CD4-positive, alpha-beta T cell (primary cell): Measurements from ENCODE around the gene COPZ1. TPM values are rescaled to one million over a fixed set of nuclear protein-coding genes. Genes with fewer than 3 reads are reported as not detected.

Experiments used
- ATAC-seq: fragments of 200-7000 bp; cut with Tn5 transposase; one replicate; pipeline ENCODE4 v1.10.0; 2022; ENCODE audit warnings: mild to moderate bottlenecking; ENCODE audit not compliant: poor library complexity
- CTCF ChIA-PET: fragments of 350-600 bp; sonication (Branson Sonifier 250); formaldehyde crosslinking; loops from one replicate; lab custom pipeline; 2021; ENCODE audit warnings: antibody characterized with exemption, inconsistent platforms; lab: Charles Lee
- POLR2A ChIA-PET: fragments of 350-600 bp; sonication (Branson Sonifier 250); formaldehyde crosslinking; loops from one replicate; lab custom pipeline; 2021; ENCODE audit warnings: antibody characterized with exemption, inconsistent platforms; lab: Charles Lee
- DNase-seq, 14 experiments: peaks; one replicate each; pipeline ENCODE4 v3.0.0-alpha.2; 2013 to 2020; ENCODE audit warnings: mixed read lengths in 2 of 14
- H3K27ac ChIP-seq, 2 donors: one replicate each; pipeline versions ENCODE4 v1.5.1 to v1.7.0; 2013; ENCODE audit warnings: low read length in 2 of 2, low read depth in 1 of 2, mild to moderate bottlenecking in 1 of 2
- H3K27me3 ChIP-seq, 2 experiments: 1 replicate in 1 of 2; 2 replicates in 1 of 2; pipeline versions ENCODE4 v1.6.1 to v1.7.0; 2013; ENCODE audit warnings: low read length in 2 of 2, control low read depth in 1 of 2, mild to moderate bottlenecking in 1 of 2, moderate library complexity in 1 of 2; ENCODE audit not compliant: insufficient read depth in 2 of 2, control insufficient read depth in 1 of 2
- H3K36me3 ChIP-seq: one replicate; pipeline ENCODE4 v1.6.1; 2013; ENCODE audit warnings: low read length, control low read depth; ENCODE audit not compliant: insufficient read depth
- H3K4me1 ChIP-seq: one replicate; pipeline ENCODE4 v1.6.1; 2013; ENCODE audit warnings: low read length, control low read depth; ENCODE audit not compliant: insufficient read depth
- H3K4me3 ChIP-seq: one replicate; pipeline ENCODE4 v1.5.1; 2013; ENCODE audit warnings: mild to moderate bottlenecking, low read length, moderate library complexity
- H3K9me3 ChIP-seq, 2 experiments: 1 replicate in 1 of 2; 2 replicates in 1 of 2; pipeline versions ENCODE4 v1.6.1 to v1.7.0; 2013; ENCODE audit warnings: low read length in 2 of 2, mild to moderate bottlenecking in 2 of 2, control low read depth in 1 of 2, moderate library complexity in 1 of 2; ENCODE audit not compliant: control insufficient read depth in 1 of 2, insufficient read depth in 1 of 2
- H3K27ac Mint-ChIP-seq: one replicate; pipeline ENCODE4 v1.8.0; 2020; ENCODE audit warnings: mixed read lengths
- H3K27me3 Mint-ChIP-seq: one replicate; pipeline ENCODE4 v1.8.0; 2021; ENCODE audit warnings: mixed read lengths
- H3K36me3 Mint-ChIP-seq: one replicate; pipeline ENCODE4 v1.8.0; 2021; ENCODE audit warnings: low read depth, mixed read lengths
- H3K4me1 Mint-ChIP-seq: one replicate; pipeline ENCODE4 v1.8.0; 2021; ENCODE audit warnings: low read depth, mixed read lengths
- H3K4me3 Mint-ChIP-seq: one replicate; pipeline ENCODE4 v1.8.0; 2020; ENCODE audit warnings: mild to moderate bottlenecking, mixed read lengths
- H3K9me3 Mint-ChIP-seq: one replicate; pipeline ENCODE4 v1.8.0; 2020; ENCODE audit warnings: mixed read lengths
- intact Hi-C, 2 experiments: fragments of 100-400 bp; cut with DNase I in 1 of 2; cut with micrococcal nuclease in 1 of 2; formaldehyde crosslinking; loops; one replicate each; pipeline versions ENCODE4 v1.15.1 to v1.9.0; 2023 to 2025; cut with DNase I, micrococcal nuclease
- total RNA-seq, 174 experiments: library from RNA in 2 of 174; stranded (reverse) in 2 of 174; gene quantifications; one replicate each; pipeline ENCODE4 v1.2.3 and lab custom pipeline; 2021 to 2026
- TF ChIP-seq, protein P1 (sequence below): fragments of 200-600 bp; IDR thresholded peaks from one replicate; pipeline ENCODE4 v1.8.0; 2022; ENCODE audit warnings: antibody characterized with exemption, mild to moderate bottlenecking

COPZ1 gene
- total RNA-seq, 2 experiments from 2014 or later, result 31.2 to 33.9 TPM

DNA sequence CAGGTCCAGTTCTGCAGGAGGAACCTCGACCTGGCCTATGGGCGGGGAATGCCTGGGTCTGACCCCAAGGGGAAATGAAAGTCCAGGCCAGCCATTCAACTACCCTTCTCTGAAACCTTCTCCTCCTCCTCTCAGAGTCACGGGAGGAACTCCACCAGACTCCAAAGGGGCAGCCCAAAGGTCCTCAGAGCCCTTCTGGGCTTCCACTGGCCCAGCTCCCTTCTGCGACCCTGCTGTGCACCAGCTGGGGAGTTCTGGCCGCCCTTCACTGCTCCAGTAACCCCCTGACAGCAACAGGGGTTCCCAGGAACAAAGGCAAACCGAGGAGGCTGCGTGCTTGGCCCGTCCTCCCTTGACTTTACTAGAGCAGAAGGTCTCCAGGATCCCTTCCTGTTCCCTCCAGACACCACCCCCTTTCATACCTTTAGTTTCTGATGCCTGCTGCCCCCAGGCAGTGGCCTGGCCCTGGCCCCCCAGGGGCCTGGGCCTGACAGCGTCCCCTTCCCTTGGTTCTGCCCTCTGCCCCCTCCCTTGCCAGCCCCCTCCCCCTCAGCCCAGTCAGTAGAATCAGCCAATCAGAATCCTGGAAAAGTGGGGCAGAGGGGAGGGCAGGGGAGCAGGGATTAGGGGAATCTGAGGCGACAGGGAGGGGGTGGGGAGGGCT lies 60.5 kb downstream of the COPZ1 start:
- ATAC-seq (no peak), DNase-seq (peak in 2 of 14 experiments; percentile 59 to 63)
- Histone ChIP-seq H3K4me1 (peaks cover 9% of the 10 kb centered on the region), H3K27me3 (no peaks in the 10 kb centered on the region), H3K27ac (no peak overlapping the region), H3K4me3 (no peak overlapping the region), H3K36me3 (no peaks in the 10 kb centered on the region), H3K9me3 (no peaks in the 10 kb centered on the region)
- TF ChIP-seq, protein P1, sequence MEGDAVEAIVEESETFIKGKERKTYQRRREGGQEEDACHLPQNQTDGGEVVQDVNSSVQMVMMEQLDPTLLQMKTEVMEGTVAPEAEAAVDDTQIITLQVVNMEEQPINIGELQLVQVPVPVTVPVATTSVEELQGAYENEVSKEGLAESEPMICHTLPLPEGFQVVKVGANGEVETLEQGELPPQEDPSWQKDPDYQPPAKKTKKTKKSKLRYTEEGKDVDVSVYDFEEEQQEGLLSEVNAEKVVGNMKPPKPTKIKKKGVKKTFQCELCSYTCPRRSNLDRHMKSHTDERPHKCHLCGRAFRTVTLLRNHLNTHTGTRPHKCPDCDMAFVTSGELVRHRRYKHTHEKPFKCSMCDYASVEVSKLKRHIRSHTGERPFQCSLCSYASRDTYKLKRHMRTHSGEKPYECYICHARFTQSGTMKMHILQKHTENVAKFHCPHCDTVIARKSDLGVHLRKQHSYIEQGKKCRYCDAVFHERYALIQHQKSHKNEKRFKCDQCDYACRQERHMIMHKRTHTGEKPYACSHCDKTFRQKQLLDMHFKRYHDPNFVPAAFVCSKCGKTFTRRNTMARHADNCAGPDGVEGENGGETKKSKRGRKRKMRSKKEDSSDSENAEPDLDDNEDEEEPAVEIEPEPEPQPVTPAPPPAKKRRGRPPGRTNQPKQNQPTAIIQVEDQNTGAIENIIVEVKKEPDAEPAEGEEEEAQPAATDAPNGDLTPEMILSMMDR, result no peak
- H3K36me3 Mint-ChIP-seq, result no peaks in the 10 kb centered on the region
- ChIA-PET CTCF (interaction anchor here (1.6 kb wide), 1 partner anchor 19 kb away, joined by 4 read pairs; no protein-coding TSS in a partner anchor), POLR2A (no interaction called here)
- intact Hi-C loops, result no loop called here
- H3K27ac Mint-ChIP-seq, result no peak overlapping the region
- H3K9me3 Mint-ChIP-seq, result no peaks in the 10 kb centered on the region
- H3K27me3 Mint-ChIP-seq, result no peaks in the 10 kb centered on the region
- peaks cover 16% of the 10 kb centered on the region for H3K4me1 Mint-ChIP-seq
- no peak overlapping the region for H3K4me3 Mint-ChIP-seq

DNA sequence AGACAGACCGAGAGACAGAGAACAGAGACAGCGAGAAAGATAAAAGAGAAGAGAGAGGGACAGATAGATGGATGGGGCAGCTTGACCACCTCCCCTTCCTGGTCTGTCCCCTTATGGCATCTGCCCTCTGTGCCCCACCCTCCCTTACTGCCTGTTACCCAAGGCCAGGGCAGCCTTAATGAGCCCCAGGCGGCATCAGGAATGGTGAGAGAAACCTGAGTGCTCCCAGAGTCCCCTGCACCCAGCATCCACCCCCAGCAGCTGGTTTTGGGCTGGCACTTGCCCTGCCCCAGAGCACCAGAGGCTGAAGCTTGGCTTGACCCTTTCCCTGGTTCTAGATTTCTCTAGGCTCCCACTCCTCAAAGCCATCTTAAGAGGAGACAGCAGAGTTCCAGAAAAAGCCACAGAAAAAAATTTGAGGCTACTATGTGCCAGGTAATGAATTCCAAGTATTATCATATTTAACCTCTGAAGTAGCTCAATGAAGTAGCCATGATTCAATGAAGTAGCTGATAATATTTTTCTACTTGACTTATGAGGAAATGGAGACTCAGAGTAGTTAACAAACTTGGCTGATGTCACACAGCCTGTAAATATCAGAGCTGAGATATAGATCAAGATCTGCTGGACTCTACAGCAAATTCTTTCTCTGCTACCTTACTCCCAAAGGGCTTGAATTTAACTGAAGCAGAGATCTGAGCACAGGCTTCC lies 61.6 kb downstream of the COPZ1 start:
- Histone ChIP-seq H3K27ac (no peak overlapping the region), H3K4me3 (no peak overlapping the region)

DNA sequence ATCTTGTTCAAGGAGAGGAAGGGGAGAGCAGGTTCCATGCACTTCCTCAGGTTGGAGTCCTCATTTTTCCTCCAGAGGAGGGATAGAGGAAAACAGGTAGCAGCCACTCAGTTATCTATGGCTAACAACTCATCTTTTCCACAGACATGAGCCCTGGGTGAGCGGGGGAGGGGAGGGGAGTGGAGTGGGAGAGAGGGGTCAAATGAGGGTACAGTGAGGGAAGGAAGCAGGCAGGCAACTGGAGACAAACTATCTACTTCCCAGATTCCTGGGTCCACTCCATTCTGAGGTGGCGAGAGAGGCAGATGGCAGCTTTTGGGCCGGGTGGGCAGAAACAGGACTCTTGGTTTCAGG lies 62.2 kb downstream of the COPZ1 start:
- TF ChIP-seq, protein P1, result no peak
- Mint-ChIP-seq H3K4me1 (peaks cover 29% of the 10 kb centered on the region), H3K36me3 (peaks cover 5% of the 10 kb centered on the region), H3K4me3 (no peak overlapping the region), H3K27me3 (no peaks in the 10 kb centered on the region), H3K9me3 (no peaks in the 10 kb centered on the region), H3K27ac (no peak overlapping the region)
- CTCF ChIA-PET, result interaction anchor here (0.8 to 1.6 kb wide), 6 partner anchors 12 to 110 kb away, joined by 3 to 4 read pairs (median 3); partner anchors contain the start of gene NCKAP1L
- Histone ChIP-seq H3K4me1 (peaks cover 26% of the 10 kb centered on the region), H3K36me3 (no peaks in the 10 kb centered on the region), H3K9me3 (no peaks in the 10 kb centered on the region), H3K27me3 (no peaks in the 10 kb centered on the region), H3K4me3 (no peak overlapping the region), H3K27ac (no peak overlapping the region)
- intact Hi-C loops, result no loop called here
- POLR2A ChIA-PET, result no interaction called here
- no peak for ATAC-seq
- DNase-seq, result no peak

More for the DNA sequence above, 61.6 kb downstream of the COPZ1 start:
- Mint-ChIP-seq H3K4me1 (peaks cover 24% of the 10 kb centered on the region), H3K36me3 (peaks cover under 1% of the 10 kb centered on the region), H3K27ac (no peak overlapping the region), H3K9me3 (no peaks in the 10 kb centered on the region), H3K27me3 (no peaks in the 10 kb centered on the region), H3K4me3 (no peak overlapping the region)
- Histone ChIP-seq H3K27me3 (no peaks in the 10 kb centered on the region), H3K36me3 (no peaks in the 10 kb centered on the region), H3K4me1 (peaks cover 21% of the 10 kb centered on the region), H3K9me3 (no peaks in the 10 kb centered on the region)
- TF ChIP-seq, protein P1, result no peak
- DNase-seq (no peak), ATAC-seq (no peak)
- intact Hi-C loops, result no loop called here
- ChIA-PET CTCF (interaction anchor here (1.0 to 1.6 kb wide), 4 partner anchors 17 to 111 kb away, joined by 3 to 4 read pairs (median 3); partner anchors contain the start of gene NCKAP1L), POLR2A (no interaction called here)
